HG03457 (cell line): ENCODE results near the gene CDH6.

ENCODE experiments used
- ATAC-seq: cut with Tn5 transposase; IDR thresholded peaks from one replicate; pipeline ENCODE4 v1.9.1; 2021; ENCODE audit warnings: moderate number of reproducible peaks; ENCODE audit not compliant: unreplicated experiment

The CDH6 gene

DNA sequence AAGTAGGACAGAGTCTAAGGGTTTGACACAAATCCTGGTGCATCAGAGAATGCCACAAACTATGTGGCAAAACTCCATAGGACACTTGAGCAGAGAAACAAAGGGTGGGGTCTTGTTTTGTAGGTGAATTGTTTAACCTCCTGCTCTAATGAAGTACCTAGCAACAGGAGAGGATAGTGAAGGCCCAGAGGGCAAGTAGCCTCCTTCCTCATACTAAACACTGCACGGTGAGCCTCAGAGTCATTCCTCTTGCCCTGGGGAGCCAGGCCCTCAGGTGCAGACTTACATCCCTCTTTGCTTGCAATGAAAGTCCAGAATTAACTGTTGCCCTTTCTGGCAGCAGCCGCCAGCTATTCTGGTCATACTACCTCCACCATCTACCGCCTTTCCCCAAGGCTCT, 172.3 kb downstream of the CDH6 start:
- ATAC-seq, result no peak

DNA sequence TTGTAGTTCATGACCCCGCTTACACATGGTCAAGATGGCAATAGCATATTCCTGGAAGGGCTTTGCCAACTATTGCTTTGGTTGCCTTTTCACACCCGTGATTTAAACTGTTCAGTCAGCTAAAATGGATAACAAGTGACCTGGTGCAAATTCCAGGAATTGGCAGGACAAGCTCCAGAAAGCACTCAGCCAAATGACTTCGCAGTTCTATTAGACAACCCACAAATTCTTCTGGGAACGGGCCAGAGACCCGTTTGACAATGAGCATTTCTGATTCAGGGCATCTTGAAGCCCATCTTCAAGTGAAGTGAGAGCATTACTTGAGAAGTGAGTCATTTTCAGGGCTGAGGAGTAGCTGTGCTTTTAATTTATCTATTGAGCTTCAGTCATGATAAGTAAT, 173.5 kb downstream of the CDH6 start:
- no peak for ATAC-seq

DNA sequence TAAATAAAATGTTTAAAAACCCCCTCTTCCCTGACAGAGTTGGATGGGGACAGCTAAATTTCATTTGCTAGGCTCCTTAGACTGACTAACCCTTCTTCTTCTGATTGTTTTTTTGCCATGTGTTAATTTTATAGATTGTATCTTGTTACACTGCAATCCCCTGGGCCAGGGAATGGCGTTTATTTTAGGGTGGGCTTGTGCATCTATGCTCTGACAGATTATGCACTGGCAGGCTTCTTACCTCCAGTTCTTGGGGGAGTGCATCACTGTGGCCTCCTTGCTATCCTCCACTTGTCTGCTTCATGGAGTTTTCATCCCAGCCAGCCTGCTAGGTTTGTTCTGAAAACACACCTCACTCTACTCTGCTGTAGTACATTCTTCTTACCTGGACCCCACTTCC, 178.6 kb downstream of the CDH6 start:
- ATAC-seq, result no peak

DNA sequence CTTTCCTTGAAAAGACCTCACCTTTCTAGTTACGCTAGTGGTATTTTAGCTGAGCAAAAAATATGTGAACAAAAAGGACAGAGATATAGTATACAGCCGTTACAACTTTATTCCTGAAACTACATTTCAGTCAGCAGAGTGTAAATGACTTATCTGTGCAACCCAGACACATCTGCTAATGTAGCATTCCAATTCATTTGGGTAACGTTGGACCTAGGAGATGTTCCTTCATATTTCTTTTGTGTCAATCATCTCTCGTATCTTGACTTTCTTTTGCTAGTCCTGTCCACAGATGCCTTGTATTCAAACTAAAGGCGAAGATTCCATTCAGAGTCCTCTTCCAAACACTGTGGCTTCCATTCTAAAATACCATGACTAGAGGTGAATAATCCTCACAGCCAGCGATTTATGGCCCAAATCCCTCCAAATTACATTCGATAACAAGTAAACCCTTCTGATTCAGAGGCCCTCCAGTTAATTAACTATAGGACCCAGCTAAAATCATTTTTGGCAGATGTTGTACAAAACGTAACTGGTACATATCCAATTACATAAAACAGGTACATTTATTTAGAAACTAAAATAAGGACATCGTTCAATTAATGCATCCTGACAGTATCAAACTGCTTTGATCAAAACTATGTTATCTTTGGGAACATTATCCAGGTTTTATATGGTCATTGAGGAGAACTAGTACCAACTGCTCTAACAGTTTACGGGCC, 182.7 kb downstream of the CDH6 start:
- no peak for ATAC-seq

DNA sequence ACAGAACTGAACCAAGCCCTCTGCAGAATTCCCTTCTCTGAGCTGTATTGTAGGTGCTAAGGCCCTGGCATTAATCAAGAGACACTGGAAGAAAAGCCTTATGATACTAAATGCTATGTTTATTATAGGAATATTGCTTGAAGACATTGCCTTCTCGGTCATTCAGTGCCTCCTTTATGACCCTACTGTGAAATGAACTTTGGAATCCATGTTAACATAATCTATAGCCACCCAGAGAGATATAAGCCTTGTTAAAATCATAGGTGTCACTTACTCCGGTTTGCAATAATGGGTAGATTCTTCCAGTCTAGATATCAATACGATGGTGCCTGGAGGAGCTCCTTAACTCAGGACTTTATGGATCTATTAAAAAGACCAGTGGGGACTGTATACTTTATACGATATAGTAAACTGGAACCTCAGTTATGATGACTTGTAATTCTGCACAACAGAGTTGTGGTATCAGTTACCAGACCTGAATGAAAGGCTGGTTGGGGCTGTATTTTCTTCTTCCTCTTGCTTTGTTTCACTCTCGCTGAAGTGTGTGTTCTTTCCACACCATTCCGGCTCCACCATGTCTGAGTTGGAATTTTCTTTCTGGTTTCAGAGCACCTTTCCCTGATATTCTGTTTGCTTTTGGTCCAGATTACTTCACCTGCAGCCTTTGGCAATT, 183.9 kb downstream of the CDH6 start:
- no peak for ATAC-seq

DNA sequence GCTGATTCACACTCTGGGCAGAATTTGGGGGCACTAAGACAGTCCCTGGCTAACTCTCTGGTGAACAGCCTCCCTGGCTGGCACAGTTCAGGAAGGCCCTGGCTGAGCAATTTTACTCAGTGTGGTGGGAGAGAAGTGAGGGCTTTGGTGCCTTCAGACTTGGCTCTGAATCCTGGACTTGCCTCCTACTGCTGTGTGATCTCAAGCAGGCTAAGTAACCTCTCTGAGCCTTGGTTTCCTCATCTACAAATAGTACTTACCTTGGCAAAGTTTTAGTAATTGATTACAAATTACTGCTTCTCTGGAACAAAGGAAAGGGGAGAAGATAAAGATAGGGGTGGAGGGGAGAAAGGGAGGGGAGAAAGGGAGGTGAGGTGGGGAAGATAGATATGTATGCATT, 184.7 kb downstream of the CDH6 start:
- ATAC-seq, result no peak
